ENCODE measurements around the gene BRD1. TPM values are rescaled to one million over a fixed set of nuclear protein-coding genes. Genes with fewer than 3 reads are reported as not detected.

BRD1 gene
- total and polyA plus RNA-seq, 2 experiments from 2014 or later, result 12.3 to 33.8 TPM

- H3K4me3 ChIP-seq, result no peak overlapping the region
- no peaks in the 10 kb centered on the region for H3K9me3 Mint-ChIP-seq
- H3K9me2 ChIP-seq (ENCODE audit: insufficient read depth), result no peaks in the 10 kb centered on the region
- peaks cover 40% of the 10 kb centered on the region for H4K20me1 ChIP-seq (replicated peaks; ENCODE audit: insufficient read depth)
- no peaks in the 10 kb centered on the region for H3K4me1 ChIP-seq (ENCODE audit: insufficient read depth)
- no peaks in the 10 kb centered on the region for H3K27me3 ChIP-seq (ENCODE audit: insufficient read depth)
- peaks cover 55% of the 10 kb centered on the region for H3K36me3 Mint-ChIP-seq (ENCODE audit: low read depth)
- no peak for ATAC-seq
- peaks cover 86% of the 10 kb centered on the region for H3K79me2 ChIP-seq (replicated peaks; ENCODE audit: insufficient read depth)
- peaks cover 24% of the 10 kb centered on the region for H3K4me1 Mint-ChIP-seq
- H3K36me3 ChIP-seq (ENCODE audit: insufficient read depth), result no peaks in the 10 kb centered on the region
- H2AFZ ChIP-seq, result no peak overlapping the region
- no peak overlapping the region for H3K4me3 Mint-ChIP-seq
- H3K27ac Mint-ChIP-seq, result no peak overlapping the region
- DNase-seq (ENCODE audit: low spot score), result no peak
- H3K4me2 ChIP-seq, result no peak overlapping the region
- H3K27me3 Mint-ChIP-seq (ENCODE audit: insufficient read depth, low read depth, poor library complexity), result peaks cover 11% of the 10 kb centered on the region
- TF ChIP-seq ZNF462 (CRISPR knock-in tag; IDR thresholded peaks at IDR 0.05) (no peak), JUNB (IDR thresholded peaks at IDR 0.05; ENCODE audit: unreplicated experiment) (no peak), CREB1 (CRISPR knock-in tag; IDR thresholded peaks at IDR 0.05; ENCODE audit: low read depth) (no peak)
- TF ChIP-seq, protein P1, sequence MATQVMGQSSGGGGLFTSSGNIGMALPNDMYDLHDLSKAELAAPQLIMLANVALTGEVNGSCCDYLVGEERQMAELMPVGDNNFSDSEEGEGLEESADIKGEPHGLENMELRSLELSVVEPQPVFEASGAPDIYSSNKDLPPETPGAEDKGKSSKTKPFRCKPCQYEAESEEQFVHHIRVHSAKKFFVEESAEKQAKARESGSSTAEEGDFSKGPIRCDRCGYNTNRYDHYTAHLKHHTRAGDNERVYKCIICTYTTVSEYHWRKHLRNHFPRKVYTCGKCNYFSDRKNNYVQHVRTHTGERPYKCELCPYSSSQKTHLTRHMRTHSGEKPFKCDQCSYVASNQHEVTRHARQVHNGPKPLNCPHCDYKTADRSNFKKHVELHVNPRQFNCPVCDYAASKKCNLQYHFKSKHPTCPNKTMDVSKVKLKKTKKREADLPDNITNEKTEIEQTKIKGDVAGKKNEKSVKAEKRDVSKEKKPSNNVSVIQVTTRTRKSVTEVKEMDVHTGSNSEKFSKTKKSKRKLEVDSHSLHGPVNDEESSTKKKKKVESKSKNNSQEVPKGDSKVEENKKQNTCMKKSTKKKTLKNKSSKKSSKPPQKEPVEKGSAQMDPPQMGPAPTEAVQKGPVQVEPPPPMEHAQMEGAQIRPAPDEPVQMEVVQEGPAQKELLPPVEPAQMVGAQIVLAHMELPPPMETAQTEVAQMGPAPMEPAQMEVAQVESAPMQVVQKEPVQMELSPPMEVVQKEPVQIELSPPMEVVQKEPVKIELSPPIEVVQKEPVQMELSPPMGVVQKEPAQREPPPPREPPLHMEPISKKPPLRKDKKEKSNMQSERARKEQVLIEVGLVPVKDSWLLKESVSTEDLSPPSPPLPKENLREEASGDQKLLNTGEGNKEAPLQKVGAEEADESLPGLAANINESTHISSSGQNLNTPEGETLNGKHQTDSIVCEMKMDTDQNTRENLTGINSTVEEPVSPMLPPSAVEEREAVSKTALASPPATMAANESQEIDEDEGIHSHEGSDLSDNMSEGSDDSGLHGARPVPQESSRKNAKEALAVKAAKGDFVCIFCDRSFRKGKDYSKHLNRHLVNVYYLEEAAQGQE (IDR thresholded peaks at IDR 0.05; ENCODE audit: unreplicated experiment), result no peak
- no peak overlapping the region for H3K27ac ChIP-seq (ENCODE audit: low read depth)
- H3F3A ChIP-seq (replicated peaks; ENCODE audit: low read depth), result no peaks in the 10 kb centered on the region; the same call in 1 of the 2 replicates
Observed at GRCh38 chr22:49786976-49787706, 40.5 kb downstream of the BRD1 start.

Measured in GM23338 (cell line).